SK-MEL-5 (cell line): ENCODE measurements around the gene MIER2. TPM values are rescaled to one million over a fixed set of nuclear protein-coding genes. Genes with fewer than 3 reads are reported as not detected.
"Not testable (repeated sequence)": the region's sequence is repeated elsewhere in the genome, so short reads cannot be mapped to it uniquely, and the experiment has no call there.

ENCODE experiments used
- DNase-seq: peaks from one replicate; pipeline ENCODE4 v3.0.0-alpha.2; 2016; ENCODE audit warnings: low read depth, low spot score
- in situ Hi-C: cut with HindIII; loops from 2 replicates; pipeline ENCODE4 v1.10.0; 2016; ENCODE audit warnings: low sequenced_read_pairs, high pct_unique_total_duplicates, low pct_unique_long_range_greater_than_20kb
- total RNA-seq: library from RNA; depleted of rRNA; stranded (reverse); fragments of >200 nt; shearing (Covaris generic); gene quantifications from 2 replicates; pipeline ENCODE4 v1.2.3, GENCODE V29; 2014

The MIER2 gene
- total RNA-seq, 1 experiment from 2014 or later, result 8.2 TPM

GRCh38 chr19:283395-283794 is 61.2 kb downstream of the MIER2 start:
- no peak for DNase-seq
- in situ Hi-C loops, result no loop called here

GRCh38 chr19:282501-282900 is 62.1 kb downstream of the MIER2 start:
- in situ Hi-C loops, result no loop called here
- DNase-seq, result no peak

DNA sequence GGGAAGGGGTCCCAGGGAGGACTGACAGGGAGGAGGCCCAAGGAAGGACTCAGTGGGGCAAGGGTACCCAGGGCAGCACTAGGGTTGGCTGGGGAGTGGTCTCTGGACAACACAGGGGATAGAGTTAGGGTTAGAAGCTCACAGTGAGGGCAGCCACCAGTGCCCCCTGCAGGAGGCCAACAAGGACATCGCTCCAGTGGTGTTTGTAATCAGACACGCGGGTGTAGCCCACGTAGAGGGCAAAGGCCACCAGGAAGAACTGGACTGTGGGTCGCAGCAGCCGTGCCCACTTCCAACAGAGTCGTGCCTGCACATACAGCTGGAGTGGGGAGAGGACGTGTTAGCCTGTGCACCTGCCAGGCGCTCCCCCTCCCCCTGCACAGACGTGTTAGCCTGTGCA is 62.6 kb downstream of the MIER2 start:
- DNase-seq, result no peak
- in situ Hi-C loops, result no loop called here

GRCh38 chr19:281156-281853 is 63.3 kb downstream of the MIER2 start:
- DNase-seq, result no peak
- in situ Hi-C loops, result no loop called here

GRCh38 chr19:280541-281009 is 64.0 kb downstream of the MIER2 start:
- in situ Hi-C loops, result no loop called here
- no peak for DNase-seq

GRCh38 chr19:279656-280055 is 64.9 kb downstream of the MIER2 start:
- in situ Hi-C loops, result no loop called here
- DNase-seq, result no peak

DNA sequence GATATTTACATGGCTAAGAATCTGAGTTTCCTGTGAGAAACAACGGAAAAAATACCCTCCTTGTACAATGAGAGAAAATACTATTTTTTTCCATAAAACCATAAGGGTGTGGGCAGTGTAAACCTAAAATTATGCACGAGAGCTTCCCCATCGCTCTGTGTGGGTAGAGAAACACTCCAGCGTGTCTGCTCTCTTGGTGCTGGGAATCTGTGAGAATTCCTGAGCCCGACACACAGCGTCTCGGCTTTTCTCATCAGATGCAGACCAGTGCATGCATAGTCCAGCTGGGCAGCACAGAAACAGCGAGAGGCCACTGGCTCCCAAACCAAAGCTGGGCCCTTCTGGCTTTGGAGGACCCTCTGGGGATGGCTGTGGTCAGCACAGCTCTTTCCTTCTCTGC is 65.4 kb downstream of the MIER2 start:
- no peak for DNase-seq
- in situ Hi-C loops, result no loop called here

GRCh38 chr19:277581-278165 is 66.9 kb downstream of the MIER2 start:
- in situ Hi-C loops, result no loop called here
- peak; percentile 28 for DNase-seq

DNA sequence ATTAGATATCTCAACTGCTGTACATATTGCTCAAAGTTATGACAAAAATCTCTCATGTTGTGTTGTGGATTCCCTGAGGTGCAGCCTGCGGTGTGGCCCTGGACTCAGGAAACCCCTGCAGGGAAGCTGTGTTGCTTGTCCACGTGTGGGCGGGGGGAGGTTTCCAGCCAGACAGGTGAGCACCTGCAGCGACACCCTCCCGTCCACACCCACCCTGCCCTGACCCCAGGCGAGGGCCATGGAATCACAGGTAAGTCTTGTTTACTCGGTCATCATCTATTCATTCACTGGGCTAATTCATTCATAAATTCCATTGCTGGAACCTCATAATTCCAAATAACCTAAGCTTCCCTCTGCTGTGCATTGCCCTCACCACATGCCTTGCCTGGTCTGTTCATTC is 67.5 kb downstream of the MIER2 start:
- in situ Hi-C loops, result no loop called here

GRCh38 chr19:275958-276646 is 68.5 kb downstream of the MIER2 start:
- in situ Hi-C loops, result no loop called here
- no peak for DNase-seq

More for the DNA sequence above, 67.5 kb downstream of the MIER2 start:
- no peak for DNase-seq

- in situ Hi-C loops, result no loop called here
- DNase-seq, result no peak
Observed at GRCh38 chr19:275000-275399, 69.6 kb downstream of the MIER2 start.

DNA sequence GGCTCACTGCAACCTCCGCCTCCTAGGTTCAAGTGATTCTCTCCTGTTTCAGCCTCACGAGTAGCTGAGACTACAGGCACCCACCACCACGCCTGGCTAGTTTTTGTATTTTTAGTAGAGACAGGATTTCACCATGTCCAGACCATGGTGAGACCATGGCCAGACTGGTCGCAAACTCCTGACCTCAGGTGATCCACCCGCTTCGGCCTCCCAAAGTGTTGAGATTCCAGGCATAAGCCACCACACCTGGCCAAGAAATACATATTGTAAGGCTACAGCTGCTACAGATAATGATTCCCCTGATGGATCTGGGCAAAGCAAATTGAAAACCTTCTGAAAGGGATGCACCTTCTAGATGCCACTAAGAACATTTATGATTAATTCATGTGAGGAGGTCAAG is 71.2 kb downstream of the MIER2 start:
- DNase-seq, result no peak
- in situ Hi-C loops, result no loop called here

- DNase-seq, result no peak
- in situ Hi-C loops, result no loop called here
Observed at GRCh38 chr19:271856-272255, 72.7 kb downstream of the MIER2 start.

- not testable (repeated sequence) for DNase-seq
Observed at GRCh38 chr19:270766-271318, 73.8 kb downstream of the MIER2 start.

GRCh38 chr19:269241-269640 is 75.4 kb downstream of the MIER2 start:
- in situ Hi-C loops, result no loop called here
- no peak for DNase-seq

More at GRCh38 chr19:270766-271318, 73.8 kb downstream of the MIER2 start:
- in situ Hi-C loops, result not testable (repeated sequence)

DNA sequence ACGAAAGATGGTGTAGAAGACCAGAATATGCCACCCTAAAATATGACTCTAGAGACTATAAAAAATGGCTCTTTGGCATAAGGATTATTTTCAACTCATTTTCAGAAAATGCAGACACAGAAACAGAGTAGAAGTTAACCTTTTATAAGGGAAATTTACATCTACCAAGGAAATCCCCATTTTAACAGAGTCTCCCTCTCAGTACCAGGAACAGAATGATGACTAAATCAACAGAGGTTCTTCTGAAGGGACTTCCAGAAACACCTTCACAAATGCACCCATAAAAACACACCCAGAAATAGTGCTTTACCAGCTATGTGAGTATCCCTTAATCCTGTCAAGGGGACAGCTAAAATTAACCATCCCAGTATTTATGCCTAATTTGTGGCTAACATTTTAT is 82.5 kb downstream of the MIER2 start:
- in situ Hi-C loops, result no loop called here
- DNase-seq, result no peak

DNA sequence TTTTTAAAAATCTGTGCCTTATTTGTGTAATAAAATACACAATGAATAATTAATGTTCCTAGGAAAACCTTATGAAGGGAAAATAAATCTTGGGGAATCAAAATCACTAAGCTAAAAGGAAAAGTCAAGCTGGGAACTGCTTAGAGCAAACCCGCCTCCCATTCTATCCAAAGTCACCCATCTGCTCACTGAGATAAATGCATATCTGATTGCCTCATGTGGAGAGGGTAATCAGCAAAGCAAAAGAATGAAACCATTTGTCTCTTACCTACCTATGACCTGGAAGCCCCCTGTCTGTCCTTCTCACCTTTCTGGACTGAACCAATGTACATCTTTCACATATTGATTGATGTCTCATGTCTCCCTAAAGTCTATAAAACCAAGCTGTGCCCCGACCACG is 87.8 kb downstream of the MIER2 start:
- in situ Hi-C loops, DNase-seq: not testable (repeated sequence)
